Fibroblast of skin of abdomen (primary cell): ENCODE data around the gene SERP1. TPM values are rescaled to one million over a fixed set of nuclear protein-coding genes. Genes with fewer than 3 reads are reported as not detected.

Experiments
- DNase-seq: peaks from one replicate; pipeline ENCODE4 v3.0.0-alpha.2; 2013
- polyA plus RNA-seq, 2 experiments: library from polyadenylated mRNA; unstranded; fragments of 120-200 nt; gene quantifications; one replicate each; pipeline ENCODE4 v1.2.1, GENCODE V29; 2013; ENCODE audit not compliant: insufficient read length in 2 of 2

SERP1 gene
- 139 TPM for polyA plus RNA-seq (2013, experiment 1 of 2; ENCODE audit: insufficient read length)
- 162 TPM for polyA plus RNA-seq (2013, experiment 2 of 2; ENCODE audit: insufficient read length)

DNA sequence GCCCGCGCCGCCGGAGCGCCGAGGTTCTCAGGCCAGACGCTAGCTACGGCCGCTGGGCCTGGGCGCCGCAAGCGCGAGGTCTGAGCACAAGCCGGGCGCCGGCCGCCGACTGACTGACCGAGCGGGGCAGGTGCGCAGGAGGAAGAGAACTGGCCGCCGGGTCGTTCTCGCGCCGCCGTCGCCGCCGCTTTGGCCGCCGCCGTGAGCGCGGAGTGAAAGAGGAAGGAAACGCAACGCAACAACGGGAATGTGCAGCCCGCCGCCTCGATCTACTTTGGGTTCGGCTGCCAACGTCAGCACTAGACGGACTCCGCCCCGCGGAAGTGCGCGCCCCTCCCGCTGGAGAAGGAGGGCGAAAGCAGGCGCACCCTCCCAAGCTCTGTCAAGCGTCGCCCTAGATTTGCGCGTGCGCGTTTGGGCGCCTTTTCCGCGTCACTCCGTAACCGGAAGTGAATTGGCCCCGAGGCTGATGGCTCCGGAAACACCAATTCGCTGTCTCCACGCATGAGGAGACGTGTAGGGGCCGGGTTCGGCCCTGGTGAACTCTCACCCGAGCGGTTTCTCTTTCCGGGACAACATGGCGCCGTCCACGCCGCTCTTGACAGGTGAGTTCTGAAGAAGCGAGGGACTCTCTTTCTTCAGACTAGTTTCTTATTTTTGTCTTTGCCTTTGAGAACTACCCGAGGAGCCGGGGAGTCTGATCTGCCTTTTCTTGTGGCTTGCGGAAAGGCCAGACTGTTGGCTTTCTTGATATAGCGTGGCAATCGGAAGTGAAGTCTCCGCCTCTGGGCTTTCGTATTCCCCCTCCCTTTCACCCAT lies at the start of gene SERP1, which contains the start of gene EIF2A:
SERP1 (minus strand) TSS at position 271 of the 819 bp plus-strand sequence. CDS start 361 bp downstream, outside the sequence.
EIF2A (plus strand) TSS at position 562 of the 819 bp plus-strand sequence; CDS start at position 578, 16 bp downstream.
- DNase-seq = peak; percentile 99

DNA sequence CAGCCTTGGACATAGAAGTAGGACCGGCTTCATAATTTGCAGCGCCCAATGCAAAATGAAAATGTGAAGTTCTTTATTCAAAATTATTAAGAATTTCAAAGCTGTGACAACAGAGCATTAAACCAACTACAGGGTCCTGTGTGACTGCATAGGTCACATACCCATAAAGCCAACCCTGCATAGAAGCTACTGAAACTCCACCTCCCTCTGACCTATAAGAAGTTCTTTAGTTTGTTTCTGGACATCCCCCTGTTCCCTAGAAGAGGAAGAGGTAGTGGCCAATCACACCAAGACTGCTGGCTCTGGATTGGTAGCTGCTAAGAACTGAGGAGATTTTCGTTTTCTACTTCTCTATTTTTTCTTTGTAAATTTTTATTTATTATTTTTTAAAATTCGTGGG lies 47.9 kb upstream of the SERP1 start:
- no peak for DNase-seq

DNA sequence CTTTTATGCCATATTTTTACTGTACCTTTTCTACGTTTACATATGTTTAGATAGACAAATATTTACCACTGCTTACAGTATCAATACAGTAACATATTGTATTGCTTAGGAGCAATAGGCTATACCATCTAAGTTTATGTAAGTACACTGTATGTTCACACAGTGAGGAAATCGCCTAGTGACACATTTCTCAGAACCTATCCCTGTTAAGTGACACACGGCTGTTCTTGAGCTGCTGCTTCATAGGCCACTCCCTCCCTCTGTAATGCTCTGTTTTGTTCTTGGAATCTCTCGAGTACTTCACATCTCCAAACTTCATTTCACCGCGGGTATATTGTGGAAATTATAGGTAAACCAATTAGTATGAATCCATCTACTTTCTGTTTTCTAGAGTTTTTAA lies 43.5 kb upstream of the SERP1 start:
- DNase-seq = no peak

DNA sequence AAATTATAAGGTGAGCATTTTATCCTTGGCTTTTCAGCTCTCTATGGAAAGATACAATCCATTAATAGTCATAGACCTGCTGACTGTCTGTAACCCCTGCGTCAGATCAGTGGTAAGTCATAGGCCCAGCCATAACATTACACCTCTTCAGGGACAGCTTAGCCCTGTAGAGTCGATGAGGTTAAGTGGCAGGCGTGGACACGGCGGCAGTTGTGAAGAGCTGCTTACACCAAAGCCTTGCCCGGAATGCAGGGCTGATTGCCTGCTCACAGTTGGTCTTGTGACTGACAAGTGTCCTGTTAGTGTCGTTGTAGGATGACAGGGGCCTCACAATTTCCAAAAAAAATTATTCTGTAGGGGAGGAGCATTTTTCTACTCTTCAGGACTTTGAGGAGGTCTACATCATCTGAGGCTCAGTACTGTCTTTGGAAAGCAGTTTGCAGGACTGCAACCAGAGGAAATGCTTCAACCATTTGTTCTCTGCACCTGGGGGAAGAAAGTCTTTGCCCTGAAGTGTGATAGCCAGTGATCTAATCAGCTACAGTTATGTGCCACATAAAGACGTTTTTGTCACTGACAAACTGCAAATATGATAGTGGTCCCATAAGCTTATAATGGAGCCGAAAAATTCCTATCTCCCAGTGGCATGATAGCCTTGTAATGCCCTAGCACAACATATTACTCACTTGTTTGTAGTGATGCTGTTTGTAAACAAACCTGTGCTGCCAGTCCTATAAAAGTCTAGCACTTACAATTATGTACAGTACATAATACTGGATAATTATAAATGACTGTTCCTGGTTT lies 41.9 kb upstream of the SERP1 start:
- DNase-seq = no peak

DNA sequence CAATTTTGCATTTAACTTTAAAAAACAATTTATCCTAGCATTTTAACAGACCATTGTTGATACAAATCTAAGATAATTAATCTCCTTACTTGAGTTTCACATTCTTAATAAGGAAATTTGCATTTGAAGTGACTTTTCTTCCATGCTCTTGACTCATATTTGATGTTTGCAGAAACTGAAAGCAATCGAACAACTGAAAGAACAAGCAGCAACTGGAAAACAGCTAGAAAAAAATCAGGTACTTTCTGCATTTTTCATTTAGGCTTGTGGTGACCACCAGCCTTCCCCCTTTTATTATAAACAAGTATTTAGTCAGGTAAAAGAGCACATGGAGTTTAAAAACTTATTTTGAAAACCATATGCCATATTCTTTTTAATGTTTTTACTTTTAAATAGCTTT lies 36.7 kb upstream of the SERP1 start:
- no peak for DNase-seq

DNA sequence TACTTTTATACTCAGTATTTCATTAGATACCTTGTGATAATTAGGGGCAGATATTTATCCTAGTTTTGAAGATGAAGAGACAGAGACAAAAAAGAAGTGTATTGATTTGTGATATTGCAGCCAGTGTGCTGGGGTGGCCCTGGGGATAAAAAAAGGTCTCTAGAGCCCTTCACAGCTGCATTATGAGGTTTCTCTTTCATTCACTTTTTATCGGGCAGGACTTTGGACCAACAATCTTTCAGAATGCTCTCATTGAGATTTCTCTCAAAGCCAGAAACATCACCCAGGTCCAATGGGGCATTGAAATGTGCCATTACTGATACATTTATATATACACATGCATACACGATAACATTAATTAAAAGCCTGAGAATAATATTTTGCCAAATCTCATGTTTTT lies 36.3 kb upstream of the SERP1 start:
- no peak for DNase-seq

DNA sequence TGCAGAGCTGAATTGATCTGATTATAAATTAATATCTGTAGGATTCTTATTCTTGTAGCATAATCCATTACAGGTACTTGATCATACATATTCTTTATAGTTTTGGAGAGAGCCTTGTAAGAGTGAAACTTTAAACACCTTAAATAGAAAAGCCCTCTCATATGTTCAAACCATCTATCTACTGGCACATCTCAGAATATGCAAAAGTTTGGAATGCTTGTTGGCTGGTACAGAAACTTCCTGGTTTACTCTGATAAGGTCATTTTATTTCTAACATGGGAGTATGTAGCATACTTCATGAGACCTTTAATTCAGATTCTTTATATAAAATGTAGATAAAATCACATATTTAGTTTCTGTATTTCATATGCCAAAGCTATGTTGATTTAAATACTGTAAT lies 34.9 kb upstream of the SERP1 start:
- DNase-seq = no peak

DNA sequence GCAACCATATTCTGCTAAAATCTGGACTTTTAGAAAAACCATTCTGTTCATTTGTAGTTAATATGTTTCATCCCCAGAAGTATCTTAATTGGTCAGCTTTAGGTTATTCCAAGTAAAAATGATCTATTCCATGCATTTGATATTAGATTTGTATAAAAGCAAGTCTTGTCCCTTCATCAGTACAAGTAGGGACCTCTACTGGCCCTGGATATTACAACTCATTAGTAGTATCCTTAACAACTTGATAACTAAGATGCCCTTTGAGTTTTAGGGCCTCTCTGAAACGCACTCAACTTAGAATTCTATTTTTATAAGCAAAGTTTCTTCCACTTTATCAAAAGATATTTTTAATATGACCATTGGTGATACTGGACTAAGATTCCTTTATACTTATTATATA lies 31.6 kb upstream of the SERP1 start:
- DNase-seq = no peak

DNA sequence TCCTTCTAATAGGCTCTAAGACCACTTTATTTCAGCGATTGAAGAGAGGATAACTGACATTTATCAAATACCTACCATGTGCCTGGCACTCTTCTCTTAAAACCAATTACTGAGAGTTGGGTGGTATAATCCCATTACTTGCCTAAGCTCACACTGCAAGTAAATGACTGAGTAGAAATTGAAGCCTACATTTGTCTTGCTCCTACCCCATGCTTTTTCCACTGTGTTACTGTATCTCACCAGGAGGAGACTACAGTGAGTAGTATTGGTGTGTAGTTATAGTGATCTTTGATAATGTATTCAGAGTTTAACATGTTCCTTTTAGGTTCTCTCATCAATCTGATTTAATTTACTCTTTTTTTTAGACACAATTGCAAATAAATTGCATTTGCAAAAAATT lies 21.0 kb upstream of the SERP1 start:
- no peak for DNase-seq

DNA sequence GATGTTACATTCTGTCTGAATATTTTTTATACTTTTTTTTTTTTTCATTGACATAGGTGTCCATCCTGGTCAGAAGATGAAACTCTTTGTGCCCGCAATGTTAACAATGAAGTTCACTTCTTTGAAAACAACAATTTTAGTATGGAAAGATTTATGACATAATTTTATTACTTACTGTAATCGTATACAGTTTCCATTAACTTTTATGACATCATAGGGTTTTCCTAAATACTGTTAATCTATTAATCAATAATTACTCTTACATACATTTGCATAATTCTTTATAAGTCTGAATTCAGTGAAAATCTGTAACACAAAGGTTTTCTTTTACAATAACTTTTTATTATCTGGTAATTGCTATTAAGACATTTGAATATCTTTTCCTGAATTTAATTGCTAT lies 17.9 kb upstream of the SERP1 start:
- no peak for DNase-seq

DNA sequence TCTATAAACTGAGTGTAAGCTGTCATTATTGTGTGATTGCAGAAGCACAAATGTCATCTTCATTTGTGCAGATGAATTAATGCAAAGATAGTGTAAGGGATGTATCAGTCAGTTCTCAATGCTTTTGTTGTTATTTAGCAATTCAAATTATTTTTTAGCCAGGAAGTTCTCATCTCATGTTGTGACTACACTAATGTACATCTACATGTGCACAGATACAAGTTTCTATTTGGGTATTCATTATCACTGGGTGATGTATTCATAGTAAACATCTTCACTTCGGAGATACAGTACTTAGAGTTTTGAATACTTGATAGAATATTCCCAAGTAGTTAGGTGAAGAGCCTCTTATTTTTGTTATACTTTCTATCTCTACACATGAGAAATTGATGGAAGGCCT lies 11.4 kb upstream of the SERP1 start:
- DNase-seq = no peak

DNA sequence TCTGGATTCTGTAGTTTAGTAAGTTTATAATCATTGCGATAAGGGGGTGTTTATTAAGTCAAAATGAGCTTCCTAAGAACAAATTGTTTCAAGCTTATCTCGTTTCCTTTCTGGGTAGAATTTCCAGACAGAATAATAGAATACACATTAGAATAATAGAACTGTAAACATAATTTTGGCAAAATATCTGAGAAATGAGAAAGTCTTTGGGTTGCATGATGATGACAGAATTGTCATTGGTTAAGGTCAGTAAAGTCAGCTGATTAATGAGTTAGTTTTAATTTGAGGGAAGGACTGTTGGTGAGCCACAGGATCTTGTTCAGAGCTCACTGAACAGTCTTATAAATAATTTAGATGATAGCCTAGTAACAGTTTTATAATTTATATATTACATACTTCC lies 10.5 kb upstream of the SERP1 start:
- no peak for DNase-seq

DNA sequence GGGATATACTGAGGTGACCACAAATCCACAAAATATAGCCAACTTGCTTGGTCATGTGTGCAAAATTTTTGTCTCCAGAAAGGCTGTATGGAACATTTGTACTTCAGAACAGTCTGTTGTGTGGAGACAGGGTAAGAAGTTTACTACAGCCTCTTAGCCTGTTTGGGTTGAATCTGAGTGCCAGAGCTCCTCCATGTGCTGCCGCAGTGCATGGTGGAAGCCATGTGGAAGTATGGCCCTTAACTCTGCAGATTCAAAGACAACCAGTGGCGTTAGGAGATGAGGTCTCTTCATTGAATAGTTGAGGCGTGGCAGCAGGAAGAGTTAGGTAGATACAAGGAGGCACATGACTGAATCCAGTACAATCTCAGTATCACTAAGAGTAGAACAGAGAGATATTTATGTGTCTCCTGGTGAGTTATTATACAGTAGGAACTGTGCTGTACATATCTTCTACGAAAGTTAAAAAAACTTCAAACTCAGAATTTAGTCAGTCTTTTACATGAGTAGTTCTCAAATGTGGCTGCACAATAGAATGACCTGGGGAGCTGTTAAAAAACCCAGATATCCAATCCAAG lies 9.7 kb upstream of the SERP1 start:
- no peak for DNase-seq

DNA sequence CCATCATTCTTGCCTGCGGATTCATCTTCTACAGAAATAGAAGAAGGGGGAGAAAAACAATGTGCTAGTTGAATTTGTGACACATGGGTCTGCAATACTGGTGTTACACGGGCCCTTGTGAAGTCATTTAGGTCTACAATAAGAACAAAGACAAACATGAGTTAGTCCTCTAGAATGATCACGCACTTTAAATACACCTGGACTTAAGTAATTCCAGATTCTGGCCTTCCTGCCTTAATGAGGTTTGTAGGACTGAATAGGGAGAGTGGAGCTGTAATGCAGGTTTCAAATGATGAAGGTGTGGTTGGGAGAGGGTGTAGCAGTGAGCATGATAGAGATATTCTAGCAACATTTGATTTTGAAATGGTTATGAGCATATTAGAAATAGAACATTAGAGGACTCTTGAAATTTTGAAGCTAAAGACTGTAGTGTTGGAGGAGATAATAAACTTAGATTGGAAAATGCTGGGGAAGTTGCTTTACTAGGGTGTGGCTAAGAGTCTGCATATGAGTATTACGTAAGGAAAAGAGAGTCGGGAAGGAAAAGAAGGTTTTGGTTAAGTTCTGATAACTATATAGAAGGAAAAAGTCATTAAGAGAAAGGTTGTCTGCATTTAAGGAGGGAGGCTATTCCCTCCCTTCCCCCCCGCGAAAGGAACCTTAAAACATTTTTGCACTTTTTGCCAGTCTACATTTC lies 897 bp upstream of the SERP1 start:
- no peak for DNase-seq

DNA sequence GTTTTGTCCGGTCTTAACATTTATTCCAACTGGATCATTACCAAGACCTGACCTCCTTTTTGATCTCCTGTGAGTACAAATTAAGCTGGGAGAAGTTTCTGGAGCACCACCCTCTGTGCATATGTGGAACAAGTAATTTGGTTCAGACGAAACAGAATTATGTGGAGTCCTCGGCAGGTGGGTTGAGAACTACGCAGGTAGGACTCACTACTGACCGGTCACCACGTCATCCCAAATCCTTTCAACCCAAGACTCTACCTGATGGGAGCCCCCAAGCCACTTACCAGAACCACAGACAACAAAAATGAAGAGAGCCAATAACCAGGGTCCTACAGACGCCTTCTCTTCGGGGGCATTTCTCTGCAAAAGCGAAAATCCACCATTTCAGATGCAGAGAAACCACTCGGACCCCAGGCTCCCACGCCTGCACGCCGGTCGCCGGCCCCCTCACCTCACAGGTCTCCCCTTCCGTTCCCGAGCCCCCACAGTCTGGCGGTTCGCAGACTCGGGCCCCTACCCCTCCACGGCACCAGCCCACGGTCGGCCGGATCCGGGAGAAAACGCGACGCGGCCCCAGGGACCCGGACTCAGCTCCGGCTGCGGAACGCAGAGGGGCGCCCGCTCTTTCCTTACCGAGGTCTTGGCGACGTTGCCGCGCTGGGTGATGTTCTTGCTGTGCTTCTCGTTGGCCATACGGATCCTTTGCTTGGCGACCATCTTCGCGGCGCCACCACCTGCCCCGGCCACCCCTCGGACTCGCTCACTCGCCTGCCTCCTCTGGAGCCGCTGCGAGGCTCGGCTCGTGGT lies 674 bp downstream of the SERP1 start:
- no peak for DNase-seq

DNA sequence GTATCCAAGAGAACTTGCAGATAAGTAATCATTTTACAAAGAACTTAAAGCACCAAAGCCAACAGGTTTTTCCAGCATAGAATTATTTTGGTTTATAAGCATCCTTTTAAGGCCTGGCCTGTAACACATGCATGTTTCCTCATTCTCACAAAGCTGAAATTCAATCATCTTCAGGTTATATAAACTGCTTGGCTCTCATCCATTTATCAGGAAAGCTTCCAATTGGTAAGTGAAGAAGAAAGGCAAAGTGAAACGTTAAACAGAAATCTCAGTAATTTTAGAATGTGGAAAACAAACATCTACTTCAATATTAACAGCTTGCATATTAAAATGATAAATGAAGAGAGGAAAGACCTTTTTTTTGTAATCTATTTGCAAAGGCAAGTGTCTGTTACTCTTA lies 1.6 kb downstream of the SERP1 start:
- DNase-seq = peak; percentile 12

DNA sequence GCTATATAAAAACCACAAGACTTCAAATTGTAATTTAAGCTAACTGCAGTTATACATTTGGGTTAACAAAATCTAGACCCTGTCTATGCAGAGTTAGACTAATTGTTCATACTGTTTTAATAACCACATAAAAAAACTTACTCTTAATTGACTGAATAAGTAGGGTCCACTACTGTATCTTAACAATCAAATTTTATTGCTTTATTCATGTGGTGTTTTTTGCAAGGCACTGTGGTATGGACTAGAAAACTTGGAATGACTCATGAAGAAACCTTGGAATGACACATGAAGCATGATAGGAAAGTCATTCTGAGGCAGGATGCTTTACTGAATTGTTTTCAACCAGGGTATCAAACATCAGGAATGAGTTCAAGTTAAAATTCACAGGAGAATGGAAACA lies 2.3 kb downstream of the SERP1 start:
- DNase-seq = peak; percentile 75

DNA sequence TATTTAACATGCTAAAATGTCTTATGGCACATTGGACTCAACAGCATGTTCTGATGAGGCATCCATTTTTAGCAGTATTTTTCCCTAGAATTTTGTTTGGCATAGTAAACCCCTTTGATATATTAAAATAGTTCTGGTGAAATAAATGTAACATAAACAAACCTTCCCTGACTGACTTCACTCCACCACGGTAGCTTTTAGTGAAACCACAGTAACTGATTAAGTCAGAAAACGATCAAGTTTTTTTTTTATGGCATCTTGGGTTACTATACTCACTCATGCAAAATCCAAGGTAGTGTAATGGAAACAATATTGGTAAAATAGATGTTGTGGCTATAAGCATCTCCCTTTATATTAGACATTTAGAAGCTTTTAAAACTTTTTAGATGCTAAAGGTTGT lies 2.8 kb downstream of the SERP1 start:
- no peak for DNase-seq

DNA sequence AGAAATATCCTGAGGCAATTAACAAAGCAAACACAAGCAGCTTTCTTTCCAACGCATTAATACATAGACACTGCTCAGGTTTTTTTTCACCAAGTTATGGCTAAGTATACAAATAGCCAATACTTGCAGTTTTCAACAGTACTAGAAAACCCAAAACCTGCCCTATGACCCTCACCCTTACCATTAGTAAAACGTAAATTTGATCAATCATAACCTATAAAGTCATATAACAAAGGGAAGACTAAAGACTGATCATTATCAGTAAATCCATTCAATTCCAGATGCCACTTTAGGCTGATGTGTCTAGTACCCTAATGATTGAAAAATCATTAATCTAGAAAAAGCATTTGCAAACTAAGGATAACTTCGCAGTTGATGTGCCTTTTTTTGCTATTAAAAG lies 3.2 kb downstream of the SERP1 start:
- no peak for DNase-seq

DNA sequence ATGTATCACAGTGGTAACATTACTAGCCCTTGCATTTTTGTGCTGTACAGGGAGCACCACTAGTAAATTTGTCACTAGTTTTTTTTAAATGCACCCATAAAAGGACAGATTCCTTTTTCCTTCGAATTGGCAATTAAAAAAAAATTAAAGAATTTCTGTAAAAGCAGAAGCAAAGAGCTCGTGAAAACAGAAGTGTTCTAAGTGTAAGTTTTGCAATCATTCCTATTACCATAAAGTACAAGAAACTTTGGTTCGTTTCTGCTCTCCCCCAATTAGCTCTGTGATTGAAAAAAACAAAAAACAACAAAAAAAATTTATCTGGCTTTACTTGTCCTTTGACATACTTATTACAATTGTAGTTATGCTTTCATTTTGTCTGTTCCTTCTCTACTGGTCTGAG lies 5.3 kb downstream of the SERP1 start:
- DNase-seq = no peak

DNA sequence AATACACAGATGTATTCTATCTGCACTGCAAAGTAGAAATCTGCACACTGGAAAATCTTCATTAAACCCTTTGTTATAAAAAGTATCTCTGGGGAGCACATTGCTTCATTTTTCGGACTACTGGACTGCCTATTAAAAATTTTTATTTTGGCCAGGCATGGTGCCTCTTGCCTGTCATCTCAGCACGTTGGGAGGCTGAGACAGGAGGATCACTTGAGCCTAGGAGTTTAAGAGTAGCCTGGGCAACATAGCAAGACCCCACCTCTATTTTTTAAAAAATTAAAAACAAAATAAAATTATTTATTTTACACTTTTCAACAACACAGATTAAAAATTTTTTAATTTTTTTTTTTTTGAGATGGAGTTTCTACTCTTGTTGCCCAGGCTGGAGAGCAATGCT lies 6.0 kb downstream of the SERP1 start:
- no peak for DNase-seq
